NCI-H2227 treated with DMSO at 0.1 percent for 48 hours (cell line): Measurements from ENCODE around the gene TBX4.

Source experiments
- DNase-seq: peaks from one replicate; lab custom pipeline; 2025; lab: John Stamatoyannopoulos, UW

TBX4 gene

DNA sequence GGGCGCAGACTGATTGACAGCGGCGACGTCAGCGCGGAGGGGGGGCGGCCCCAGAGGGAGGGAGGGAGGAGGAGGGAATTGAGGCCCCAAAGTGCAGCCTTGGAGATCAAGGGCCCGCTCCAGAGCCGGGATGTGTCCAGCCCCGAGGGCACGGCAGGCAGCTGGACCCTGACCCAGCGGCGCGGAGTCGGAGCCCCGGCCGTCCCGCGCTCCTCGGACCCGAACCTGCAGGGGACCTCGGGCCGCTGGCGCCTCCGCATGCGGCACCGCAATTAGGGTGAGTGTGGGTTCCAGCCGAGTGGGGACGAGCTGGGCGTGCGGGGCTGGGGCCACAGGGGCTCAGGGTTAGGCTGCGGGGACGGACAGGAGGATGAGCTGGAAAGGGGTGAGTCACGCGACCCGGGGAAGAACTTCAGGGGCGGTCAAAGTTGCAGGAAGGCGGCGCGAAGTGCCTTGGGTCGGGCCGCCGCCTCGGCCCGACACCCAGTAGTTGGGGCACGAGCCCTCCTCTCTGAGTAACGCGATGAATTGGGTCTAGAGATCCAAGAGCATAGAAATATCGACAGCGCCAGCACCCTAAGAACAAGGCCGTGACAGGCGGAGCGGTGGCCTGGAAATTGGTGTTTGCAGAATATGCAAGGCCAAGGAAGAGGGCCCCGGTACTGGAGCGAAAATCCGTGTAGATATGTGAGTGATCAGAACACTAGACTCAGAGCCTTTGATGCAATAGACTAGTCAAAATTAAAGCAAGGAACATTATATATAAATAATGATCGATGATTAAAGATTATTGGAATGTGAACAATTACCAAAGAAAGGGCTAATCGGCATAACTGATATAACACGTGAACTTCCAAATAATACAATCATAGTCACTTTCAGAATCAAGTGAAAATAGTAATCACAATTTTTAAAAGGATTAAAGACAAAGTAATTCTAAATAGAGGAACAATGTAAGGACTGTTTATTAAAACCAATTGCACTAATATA is at the start of gene TBX4:
TBX4 (plus strand) TSS at position 122 of the 990 bp plus-strand sequence. CDS start 4,069 bp downstream, outside the sequence.
- no peak for DNase-seq

- DNase-seq = no peak
These were observed 49.0 kb upstream of the TBX4 start for GRCh38 chr17:61402978-61403800.

GRCh38 chr17:61403801-61404662 is 48.2 kb upstream of the TBX4 start:
- no peak for DNase-seq

DNA sequence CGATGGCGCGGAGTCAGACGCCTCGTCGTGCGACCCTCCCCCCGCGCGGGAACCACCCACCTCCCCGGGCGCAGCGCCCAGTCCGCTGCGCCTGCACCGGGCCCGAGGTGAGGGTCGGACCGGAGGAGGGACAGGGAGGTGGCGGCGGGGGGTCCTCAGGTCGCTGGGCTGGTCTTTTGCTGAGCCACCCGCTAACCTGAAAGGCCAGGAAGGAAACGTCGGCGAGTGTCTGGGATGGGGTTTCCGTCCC is 47.6 kb upstream of the TBX4 start:
- DNase-seq = no peak

DNA sequence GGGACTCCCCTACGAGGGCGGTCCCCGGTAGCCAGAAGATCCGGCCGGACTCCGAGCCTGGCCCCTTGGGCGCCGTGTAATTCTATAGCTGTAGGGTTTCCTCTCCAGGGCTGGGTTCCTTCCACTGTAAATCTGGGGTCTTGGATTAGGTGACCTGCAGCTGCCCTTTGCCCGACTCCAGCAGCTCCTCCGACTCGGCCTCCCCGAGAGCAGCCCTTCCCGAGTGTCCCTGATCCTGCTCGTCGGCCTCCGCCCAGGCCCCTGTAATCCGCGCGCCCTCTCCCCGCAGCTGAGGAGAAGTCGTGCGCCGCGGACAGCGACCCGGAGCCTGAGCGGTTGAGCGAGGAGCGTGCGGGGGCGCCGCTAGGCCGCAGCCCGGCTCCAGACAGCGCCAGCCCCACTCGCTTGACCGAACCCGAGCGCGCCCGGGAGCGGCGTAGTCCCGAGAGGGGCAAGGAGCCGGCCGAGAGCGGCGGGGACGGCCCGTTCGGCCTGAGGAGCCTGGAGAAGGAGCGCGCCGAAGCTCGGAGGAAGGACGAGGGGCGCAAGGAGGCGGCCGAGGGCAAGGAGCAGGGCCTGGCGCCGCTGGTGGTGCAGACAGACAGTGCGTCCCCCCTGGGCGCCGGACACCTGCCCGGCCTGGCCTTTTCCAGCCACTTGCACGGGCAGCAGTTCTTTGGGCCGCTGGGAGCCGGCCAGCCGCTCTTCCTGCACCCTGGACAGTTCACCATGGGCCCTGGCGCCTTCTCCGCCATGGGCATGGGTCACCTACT is 47.1 kb upstream of the TBX4 start:
- DNase-seq = no peak

- DNase-seq = no peak
These were observed 46.3 kb upstream of the TBX4 start for GRCh38 chr17:61405686-61406536.

DNA sequence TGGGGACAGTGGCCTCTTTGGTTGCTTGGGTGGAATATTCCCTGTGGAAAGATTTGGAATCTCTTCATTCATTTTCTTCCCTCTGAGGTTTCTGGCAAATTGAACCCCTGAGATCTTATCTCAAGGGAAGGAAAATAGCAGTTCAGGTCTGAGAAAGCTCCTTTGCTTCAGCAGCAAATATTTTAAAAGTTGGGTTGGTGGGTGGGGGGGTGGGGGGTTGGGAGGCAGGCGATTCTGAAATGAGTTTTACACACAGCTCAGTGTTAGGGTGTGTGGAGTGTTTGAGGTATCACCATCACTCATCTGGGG is 45.7 kb upstream of the TBX4 start:
- DNase-seq = no peak

DNA sequence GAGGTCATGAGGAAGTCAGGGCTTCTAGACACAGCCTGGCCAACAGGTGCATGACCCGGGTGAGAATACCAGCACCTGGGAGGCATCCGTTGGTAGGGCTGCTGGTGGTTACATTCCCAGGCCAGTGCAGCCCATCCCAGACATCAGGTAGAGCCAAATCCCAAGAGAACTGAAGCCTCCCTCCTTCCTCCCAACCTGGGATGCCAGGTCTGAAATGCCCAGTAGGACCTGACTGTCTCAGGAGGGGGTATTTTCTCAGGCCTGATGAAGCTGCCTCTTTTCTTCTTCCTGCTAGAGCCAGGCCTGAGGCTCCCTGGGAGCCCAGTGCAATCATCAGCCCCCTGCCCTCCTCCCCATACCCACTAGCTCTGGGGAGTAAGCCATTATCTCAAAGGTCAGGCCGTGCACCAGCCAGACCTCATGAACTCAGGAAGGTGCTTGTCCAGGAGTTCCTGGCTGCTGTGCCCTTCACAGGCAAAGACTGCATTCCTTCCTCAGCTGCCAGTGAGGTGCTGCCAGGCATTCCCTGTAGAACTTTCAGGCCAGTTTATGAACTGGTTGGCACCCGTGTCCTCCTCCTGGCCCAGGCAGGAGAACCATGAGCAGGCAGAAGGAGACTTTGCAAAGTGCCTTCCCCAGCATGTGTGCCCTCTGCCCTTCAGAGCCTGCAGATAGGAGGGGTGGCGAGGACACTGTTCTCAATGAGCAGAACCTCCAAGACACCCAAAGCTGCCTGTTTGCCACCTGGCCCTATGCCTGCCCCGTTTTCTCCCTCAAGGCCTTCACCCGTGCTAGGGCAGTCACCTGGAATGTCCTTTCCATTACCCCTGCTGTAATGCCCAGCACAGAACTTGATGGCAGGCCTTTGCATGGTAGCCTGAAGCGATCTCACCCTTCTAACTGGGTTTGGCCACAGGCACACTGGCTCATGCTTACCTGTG is 45.0 kb upstream of the TBX4 start:
- DNase-seq = no peak

GRCh38 chr17:61408151-61409041 is 43.8 kb upstream of the TBX4 start:
- DNase-seq = no peak

GRCh38 chr17:61409301-61410112 is 42.7 kb upstream of the TBX4 start:
- DNase-seq = no peak

GRCh38 chr17:61410141-61411010 is 41.8 kb upstream of the TBX4 start:
- DNase-seq = no peak

- DNase-seq = peak; percentile 52
These were observed 41.3 kb upstream of the TBX4 start for GRCh38 chr17:61411011-61411260.

- DNase-seq = peak; percentile 52
These were observed 40.7 kb upstream of the TBX4 start for GRCh38 chr17:61411261-61412142.

GRCh38 chr17:61412143-61412859 is 39.9 kb upstream of the TBX4 start:
- DNase-seq = peak; percentile 70
